ENCODE data around the gene ATG10. TPM values are rescaled to one million over a fixed set of nuclear protein-coding genes. Genes with fewer than 3 reads are reported as not detected.

The ATG10 gene
- total and polyA plus RNA-seq, 9 donors: 2.6 to 7.8 (median 4.6) TPM

DNA sequence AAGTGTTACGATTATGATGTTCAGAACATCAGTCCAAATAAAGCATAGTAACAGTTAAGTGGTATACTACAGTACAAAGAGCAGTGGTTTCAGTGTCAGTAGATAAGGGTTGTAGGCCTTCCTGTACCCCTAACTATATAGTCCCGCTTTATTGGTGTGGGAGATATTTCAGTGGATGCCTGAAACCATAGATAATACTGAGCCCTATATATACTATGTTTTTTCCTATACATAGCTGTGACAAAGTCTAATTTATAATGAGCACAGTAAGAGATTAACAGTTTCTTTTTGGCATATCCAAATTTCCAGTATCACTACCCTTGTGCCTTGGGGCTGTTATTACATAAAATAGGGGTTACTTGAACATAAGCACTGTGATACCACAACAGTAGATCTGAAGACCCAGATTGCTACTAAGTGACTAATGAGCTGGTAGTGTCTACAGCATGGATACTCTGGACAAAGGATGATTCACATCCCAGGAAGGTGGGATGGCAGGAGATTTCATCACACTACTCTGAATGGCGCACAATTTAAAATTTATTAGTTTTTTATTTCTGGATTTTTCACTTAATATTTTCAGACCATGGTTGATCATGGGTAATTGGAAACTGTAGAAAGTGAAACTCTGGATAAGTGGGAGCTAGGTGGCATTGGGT, 187.1 kb downstream of the ATG10 start:
- H3K36me3 ChIP-seq: no peaks in the 10 kb centered on the region
- no peaks in the 10 kb centered on the region for H3K9me3 ChIP-seq
- intact Hi-C loops (cut with DNase I): loop anchor here in 1 of 4 donors (10.0 kb wide), 2 partner anchors 294 to 654 kb away; no protein-coding TSS in a partner anchor
- no peak overlapping the region for H3K27ac ChIP-seq
- peaks cover 2% of the 10 kb centered on the region for H3K4me1 ChIP-seq (ENCODE audit: insufficient read depth)
- 94 to 98% (median 96%) methylated on average over 3 of the region's 3 CpGs for WGBS, 3 donors
- H3K27me3 ChIP-seq: no peaks in the 10 kb centered on the region
- no peak overlapping the region for H3K4me3 ChIP-seq
- DNase-seq: no peak
- TF ChIP-seq, protein P1, sequence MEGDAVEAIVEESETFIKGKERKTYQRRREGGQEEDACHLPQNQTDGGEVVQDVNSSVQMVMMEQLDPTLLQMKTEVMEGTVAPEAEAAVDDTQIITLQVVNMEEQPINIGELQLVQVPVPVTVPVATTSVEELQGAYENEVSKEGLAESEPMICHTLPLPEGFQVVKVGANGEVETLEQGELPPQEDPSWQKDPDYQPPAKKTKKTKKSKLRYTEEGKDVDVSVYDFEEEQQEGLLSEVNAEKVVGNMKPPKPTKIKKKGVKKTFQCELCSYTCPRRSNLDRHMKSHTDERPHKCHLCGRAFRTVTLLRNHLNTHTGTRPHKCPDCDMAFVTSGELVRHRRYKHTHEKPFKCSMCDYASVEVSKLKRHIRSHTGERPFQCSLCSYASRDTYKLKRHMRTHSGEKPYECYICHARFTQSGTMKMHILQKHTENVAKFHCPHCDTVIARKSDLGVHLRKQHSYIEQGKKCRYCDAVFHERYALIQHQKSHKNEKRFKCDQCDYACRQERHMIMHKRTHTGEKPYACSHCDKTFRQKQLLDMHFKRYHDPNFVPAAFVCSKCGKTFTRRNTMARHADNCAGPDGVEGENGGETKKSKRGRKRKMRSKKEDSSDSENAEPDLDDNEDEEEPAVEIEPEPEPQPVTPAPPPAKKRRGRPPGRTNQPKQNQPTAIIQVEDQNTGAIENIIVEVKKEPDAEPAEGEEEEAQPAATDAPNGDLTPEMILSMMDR (IDR thresholded peaks at IDR 0.05): no peak
- TF ChIP-seq EP300 (IDR thresholded peaks at IDR 0.05) (no peak), POLR2A (IDR thresholded peaks at IDR 0.05) (no peak)

DNA sequence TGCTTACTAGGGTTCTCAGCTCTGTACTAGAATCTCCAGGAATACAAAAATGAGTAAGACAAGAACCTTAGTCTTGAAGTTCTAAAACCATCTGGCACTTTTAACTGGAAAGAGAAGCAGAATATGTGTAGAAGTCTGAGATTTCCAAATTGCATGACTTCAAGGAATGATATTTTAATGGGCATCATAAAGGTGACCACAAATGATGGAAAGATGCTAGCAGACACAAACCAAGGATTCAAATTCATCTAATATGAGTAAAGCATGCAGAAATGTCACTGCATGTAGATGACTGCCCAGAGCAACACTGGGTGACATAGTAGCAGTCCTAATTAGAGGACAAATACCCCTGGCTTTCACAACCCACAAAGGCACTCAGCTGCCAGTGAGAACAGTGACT, 189.1 kb downstream of the ATG10 start:
- no peak overlapping the region for H3K4me3 ChIP-seq
- TF ChIP-seq POLR2A (IDR thresholded peaks at IDR 0.05) (no peak), EP300 (IDR thresholded peaks at IDR 0.05) (no peak)
- TF ChIP-seq, protein P1 (IDR thresholded peaks at IDR 0.05): no peak
- no peak for DNase-seq
- H3K27ac ChIP-seq: no peak overlapping the region
- no peaks in the 10 kb centered on the region for H3K36me3 ChIP-seq
- H3K4me1 ChIP-seq (ENCODE audit: insufficient read depth): peaks cover 5% of the 10 kb centered on the region
- H3K27me3 ChIP-seq: no peaks in the 10 kb centered on the region
- intact Hi-C loops (cut with DNase I): loop anchor here in 2 of 4 donors (10.0 kb wide), 2 partner anchors 306 to 736 kb away; no protein-coding TSS in a partner anchor
- H3K9me3 ChIP-seq: no peaks in the 10 kb centered on the region

DNA sequence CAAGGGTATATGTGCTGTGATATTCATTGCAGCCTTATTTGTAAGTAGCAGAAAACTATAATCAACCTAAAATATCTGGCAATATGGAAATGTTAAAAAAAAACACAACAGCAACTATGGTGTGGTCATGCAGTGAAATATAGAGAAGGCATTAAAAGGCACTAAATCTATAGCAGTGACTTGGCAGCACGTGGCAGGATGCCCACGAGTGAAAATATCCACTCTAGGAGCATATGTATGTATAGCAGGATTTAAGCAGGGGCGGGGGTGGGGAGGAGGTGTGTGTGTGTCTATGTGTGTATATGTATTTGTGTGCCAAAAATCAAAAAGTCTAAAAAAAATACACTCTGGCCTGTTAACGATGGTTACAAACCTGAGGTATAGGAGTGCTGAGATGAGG, 190.8 kb downstream of the ATG10 start:
- intact Hi-C loops (cut with DNase I): loop anchor here in 2 of 4 donors (10.0 kb wide), 2 partner anchors 308 to 738 kb away; no protein-coding TSS in a partner anchor
- Histone ChIP-seq H3K9me3 (no peaks in the 10 kb centered on the region), H3K36me3 (no peaks in the 10 kb centered on the region), H3K27ac (no peak overlapping the region), H3K4me1 (ENCODE audit: insufficient read depth) (peaks cover 4% of the 10 kb centered on the region), H3K4me3 (no peak overlapping the region), H3K27me3 (no peaks in the 10 kb centered on the region)
- TF ChIP-seq EP300 (IDR thresholded peaks at IDR 0.05) (no peak), POLR2A (IDR thresholded peaks at IDR 0.05) (no peak)
- TF ChIP-seq, protein P1 (IDR thresholded peaks at IDR 0.05): no peak
- 91 to 92% (median 92%) methylated on average over 4 of the region's 4 CpGs for WGBS, 3 donors
- no peak for DNase-seq

DNA sequence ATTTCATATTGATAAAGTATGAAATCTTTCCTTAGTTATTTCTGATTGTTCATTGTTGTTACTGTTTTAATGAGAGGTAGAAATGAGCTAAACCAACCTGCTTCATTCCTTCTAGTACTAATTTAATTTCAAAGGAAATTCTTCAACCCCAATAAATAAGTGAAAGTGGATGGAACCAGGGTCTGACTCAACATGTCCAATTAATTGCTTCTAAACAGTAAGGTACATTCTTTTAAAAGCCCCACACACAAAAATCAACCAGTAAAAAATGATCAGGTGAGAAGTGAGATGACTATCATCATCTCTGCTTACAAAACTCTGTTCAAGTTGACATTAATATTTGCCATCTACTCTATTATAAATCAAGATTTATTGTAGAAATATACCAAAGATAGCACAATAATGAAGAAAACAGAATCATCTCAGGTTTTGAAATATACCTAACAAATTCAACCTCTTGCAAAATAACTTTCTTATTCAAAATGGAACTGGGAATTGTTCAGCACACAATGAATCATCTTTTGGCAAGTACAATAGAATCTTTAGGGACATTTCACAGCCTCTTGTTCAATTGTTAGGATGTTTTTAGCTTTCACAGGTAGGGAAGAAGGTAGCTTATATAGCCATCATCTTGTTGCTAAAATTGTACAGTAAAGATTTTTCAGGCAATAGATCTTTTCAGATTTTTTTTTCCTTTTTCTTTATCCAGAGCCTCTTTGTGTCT, 191.8 kb downstream of the ATG10 start:
- no peak for DNase-seq
- peaks cover 4% of the 10 kb centered on the region for H3K4me1 ChIP-seq (ENCODE audit: insufficient read depth)
- peak overlapping the region; percentile 13 for H3K4me3 ChIP-seq
- H3K27me3 ChIP-seq: no peaks in the 10 kb centered on the region
- H3K27ac ChIP-seq: no peak overlapping the region
- no peaks in the 10 kb centered on the region for H3K36me3 ChIP-seq
- TF ChIP-seq EP300 (IDR thresholded peaks at IDR 0.05) (no peak), POLR2A (IDR thresholded peaks at IDR 0.05) (no peak)
- TF ChIP-seq, protein P1 (IDR thresholded peaks at IDR 0.05): no peak
- intact Hi-C loops (cut with DNase I): loop anchor here in 2 of 4 donors (10.0 kb wide), 2 partner anchors 309 to 739 kb away; no protein-coding TSS in a partner anchor
- H3K9me3 ChIP-seq: no peaks in the 10 kb centered on the region
